VCaP (cell line): ENCODE measurements around the gene SLC66A2.

ENCODE experiments used
- H3K27ac ChIP-seq: fragments of 450-650 bp; 2 replicates; pipeline ENCODE4 v1.5.1; 2017
- TF ChIP-seq, protein P1 (sequence below): fragments of 450-650 bp; conservative IDR thresholded peaks from 2 replicates; pipeline ENCODE4 v1.5.1; 2017; ENCODE audit warnings: mild to moderate bottlenecking, moderate library complexity

The SLC66A2 gene

DNA sequence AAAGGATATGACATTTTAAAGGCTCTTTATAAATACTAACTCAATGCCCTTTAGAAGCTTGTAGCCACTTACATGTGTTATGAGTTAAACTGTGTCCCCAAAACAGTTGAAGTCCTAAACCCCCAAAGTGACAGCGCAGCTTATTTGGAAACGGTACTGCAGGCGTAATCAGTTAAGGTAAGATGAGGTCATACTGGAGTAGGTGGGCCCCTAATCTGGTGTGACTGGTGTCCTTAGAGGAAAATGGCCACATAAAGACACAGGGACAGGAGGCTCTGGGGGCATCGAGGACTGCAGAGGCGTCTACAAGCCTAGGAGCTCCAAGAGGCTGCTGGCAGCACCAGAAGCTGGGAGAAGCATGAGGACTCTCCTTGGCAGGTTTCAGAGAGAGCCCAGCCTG, 28.4 kb upstream of the SLC66A2 start:
- H3K27ac ChIP-seq = peak overlapping the region; percentile 30; the same call in 1 of the 2 replicates

DNA sequence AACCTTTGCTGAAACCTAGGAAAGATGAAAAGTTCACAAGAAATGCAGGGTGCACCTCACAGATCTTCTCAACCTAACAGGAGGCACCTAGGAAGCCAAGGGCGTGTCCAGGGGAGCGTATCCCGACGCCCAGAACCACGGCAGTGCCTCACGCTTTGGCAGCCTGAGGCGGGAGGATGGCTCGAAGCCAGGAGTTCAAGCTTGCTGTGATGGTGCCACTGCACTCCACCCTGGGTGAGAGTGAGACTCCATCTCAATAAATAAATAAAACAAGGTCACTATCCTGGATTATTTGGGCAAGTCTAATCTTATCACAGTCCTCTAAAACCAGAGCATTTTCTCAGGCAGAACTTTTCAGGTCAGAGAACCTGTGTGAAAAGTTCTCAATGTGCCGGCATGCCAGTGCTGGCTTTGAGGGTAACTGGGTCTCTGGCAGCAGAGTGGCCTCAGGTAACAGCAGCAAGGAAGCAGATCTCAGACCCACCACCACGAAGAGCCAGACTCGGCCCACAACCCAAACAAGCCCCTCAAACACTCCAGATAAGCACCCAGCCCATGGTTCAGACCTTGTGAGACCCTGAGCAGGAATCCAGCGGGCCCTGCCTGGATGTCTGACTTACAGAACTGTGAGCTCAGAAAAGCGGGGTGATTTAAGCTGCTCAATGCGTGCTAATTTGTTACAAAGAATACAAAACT, 24.7 kb upstream of the SLC66A2 start:
- peak overlapping the region; percentile 7; the same call in 1 of the 2 replicates for H3K27ac ChIP-seq
- TF ChIP-seq, protein P1, sequence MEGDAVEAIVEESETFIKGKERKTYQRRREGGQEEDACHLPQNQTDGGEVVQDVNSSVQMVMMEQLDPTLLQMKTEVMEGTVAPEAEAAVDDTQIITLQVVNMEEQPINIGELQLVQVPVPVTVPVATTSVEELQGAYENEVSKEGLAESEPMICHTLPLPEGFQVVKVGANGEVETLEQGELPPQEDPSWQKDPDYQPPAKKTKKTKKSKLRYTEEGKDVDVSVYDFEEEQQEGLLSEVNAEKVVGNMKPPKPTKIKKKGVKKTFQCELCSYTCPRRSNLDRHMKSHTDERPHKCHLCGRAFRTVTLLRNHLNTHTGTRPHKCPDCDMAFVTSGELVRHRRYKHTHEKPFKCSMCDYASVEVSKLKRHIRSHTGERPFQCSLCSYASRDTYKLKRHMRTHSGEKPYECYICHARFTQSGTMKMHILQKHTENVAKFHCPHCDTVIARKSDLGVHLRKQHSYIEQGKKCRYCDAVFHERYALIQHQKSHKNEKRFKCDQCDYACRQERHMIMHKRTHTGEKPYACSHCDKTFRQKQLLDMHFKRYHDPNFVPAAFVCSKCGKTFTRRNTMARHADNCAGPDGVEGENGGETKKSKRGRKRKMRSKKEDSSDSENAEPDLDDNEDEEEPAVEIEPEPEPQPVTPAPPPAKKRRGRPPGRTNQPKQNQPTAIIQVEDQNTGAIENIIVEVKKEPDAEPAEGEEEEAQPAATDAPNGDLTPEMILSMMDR = no peak

More for the DNA sequence above, 28.4 kb upstream of the SLC66A2 start:
- TF ChIP-seq, protein P1 = no peak

DNA sequence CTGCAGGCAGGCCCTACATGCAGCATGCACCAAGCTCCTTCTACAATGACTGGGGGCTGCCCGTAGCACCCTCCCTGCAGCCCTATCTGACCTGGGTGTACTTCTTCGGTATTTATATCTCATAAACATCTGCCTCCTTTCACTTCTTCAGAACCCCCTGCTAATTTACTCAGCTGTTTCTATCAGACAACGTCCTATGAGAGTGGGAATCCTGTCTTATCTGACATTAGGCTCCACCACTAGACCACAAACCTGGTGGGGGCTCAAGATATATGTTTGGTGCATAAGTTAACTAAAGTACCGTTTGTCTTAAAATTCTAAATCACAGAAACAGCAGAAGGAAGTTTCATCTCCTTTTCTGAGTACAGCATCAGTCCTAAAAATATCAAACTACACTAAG, 23.6 kb upstream of the SLC66A2 start:
- H3K27ac ChIP-seq = no peak overlapping the region
- TF ChIP-seq, protein P1 = no peak

DNA sequence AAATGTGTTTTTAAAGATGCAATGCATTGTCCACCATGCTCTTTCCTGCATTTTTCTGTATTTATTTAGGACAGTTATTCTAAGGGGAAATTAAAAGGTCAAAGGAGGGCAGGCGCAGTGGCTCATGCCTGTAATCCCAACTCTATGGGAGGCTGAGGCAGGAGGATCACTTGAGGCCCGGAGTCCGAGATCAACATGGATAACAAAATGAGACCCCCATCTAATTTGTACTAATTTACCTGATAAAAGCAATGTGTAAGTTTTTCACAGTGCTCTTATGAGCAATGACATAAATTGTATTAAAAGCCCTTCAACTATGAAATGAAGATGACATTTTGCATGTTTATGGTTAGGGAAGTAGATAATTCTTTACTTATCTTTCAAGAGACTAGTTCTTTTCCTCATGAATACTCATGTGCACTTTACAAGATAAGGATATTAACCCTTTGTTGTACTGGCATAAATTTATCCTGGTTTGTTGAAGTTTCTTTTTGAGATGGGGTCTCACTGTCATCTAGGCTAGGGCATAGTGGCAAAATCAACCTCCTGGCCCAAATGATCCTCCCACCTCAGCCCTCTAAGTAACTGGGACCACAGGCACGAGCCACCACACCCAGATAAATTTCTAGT, 22.7 kb upstream of the SLC66A2 start:
- TF ChIP-seq, protein P1 = no peak
- H3K27ac ChIP-seq = peak overlapping the region; percentile 64

DNA sequence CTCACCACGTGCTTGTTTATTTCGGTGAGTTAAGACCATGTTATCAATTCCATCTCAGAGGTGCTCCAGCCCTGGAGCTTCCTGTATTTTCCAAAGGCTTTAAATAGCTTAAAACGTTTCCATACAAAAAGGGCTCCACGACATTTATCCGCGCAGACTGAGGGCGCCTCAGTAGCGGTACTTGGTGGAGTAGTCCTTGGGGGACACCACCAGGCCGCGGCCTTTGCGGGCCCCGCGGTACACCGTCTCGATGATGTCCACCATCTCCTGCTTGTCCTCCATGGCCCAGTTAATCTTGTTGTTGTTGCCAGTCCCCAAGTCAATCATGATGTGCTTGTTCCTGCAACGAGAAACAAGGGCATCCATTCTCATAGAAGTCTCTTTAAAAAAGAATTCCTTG, 22.1 kb upstream of the SLC66A2 start:
- TF ChIP-seq, protein P1 = no peak

DNA sequence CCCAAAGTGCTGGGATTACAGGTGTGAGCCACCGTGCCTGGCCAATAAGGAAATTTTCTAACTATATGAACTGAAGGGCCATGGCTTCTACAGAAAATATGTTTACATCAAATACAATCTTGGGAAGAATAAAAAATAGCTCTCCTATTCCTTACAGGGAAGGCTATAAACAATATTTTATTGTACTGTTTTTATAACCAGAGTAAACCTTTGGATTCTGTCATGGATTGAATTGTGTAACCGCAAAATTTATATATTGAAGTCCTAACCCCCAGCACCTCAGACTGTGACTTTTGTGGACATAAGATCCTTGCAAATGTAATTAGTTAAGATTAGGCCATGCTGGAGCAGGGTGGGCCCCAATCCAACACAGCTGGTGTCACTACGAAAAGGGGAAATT, 21.3 kb upstream of the SLC66A2 start:
- TF ChIP-seq, protein P1 = no peak
- H3K27ac ChIP-seq = peak overlapping the region; percentile 64

More for the DNA sequence above, 22.1 kb upstream of the SLC66A2 start:
- H3K27ac ChIP-seq = peak overlapping the region; percentile 64

DNA sequence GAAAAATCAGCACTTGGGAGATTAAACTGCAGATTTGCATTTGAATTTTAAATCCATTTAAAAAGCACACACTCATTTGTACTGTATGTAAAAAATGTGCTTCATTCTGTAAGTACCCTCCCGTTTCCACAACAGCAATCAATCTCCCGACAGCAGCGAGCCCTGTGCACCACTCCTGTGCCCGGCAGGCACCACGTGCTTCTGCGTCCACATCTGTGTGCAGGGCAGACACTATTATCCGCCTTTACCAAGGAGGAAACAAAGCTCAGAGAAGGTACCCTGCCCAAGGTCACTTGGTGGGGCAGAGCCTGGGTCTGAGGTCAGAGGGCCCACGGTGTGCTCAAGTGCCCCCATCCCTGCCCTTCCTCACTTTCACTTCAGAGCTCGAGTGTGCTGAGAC, 20.5 kb upstream of the SLC66A2 start:
- TF ChIP-seq, protein P1 = no peak

More for the DNA sequence above, 20.5 kb upstream of the SLC66A2 start:
- peak overlapping the region; percentile 64; the same call in 1 of the 2 replicates for H3K27ac ChIP-seq
